ENCODE measurements around the gene SLC43A1. TPM values are rescaled to one million over a fixed set of nuclear protein-coding genes. Genes with fewer than 3 reads are reported as not detected.

The SLC43A1 gene
- total RNA-seq, 1 experiment from 2014 or later, result 30.7 TPM

GRCh38 chr11:57481915-57482781, 33.4 kb downstream of the SLC43A1 start:
- H3K27me3 ChIP-seq (ENCODE audit: control insufficient read depth, insufficient read depth, low read length), result peaks cover 46% of the 10 kb centered on the region
- DNase-seq, result peak; percentile 69
- H3K4me3 ChIP-seq (ENCODE audit: insufficient read depth, low read depth, low read length), result peak overlapping the region; percentile 61

GRCh38 chr11:57481315-57481714, 34.2 kb downstream of the SLC43A1 start:
- peaks cover 4% of the 10 kb centered on the region for H3K36me3 ChIP-seq (replicated peaks; ENCODE audit: control insufficient read depth, insufficient read depth, low read length)
- no peak for DNase-seq
- H3K27me3 ChIP-seq (ENCODE audit: control insufficient read depth, insufficient read depth, low read length), result peaks cover 54% of the 10 kb centered on the region
- no peak overlapping the region for H3K4me3 ChIP-seq (ENCODE audit: insufficient read depth, low read depth, low read length)

More at GRCh38 chr11:57481915-57482781, 33.4 kb downstream of the SLC43A1 start:
- peaks cover 4% of the 10 kb centered on the region for H3K36me3 ChIP-seq (replicated peaks; ENCODE audit: control insufficient read depth, insufficient read depth, low read length)

GRCh38 chr11:57480409-57481137, 34.9 kb downstream of the SLC43A1 start:
- H3K4me3 ChIP-seq (ENCODE audit: insufficient read depth, low read depth, low read length), result no peak overlapping the region
- peaks cover 62% of the 10 kb centered on the region for H3K27me3 ChIP-seq (ENCODE audit: control insufficient read depth, insufficient read depth, low read length)
- peak; percentile 90 for DNase-seq
- H3K36me3 ChIP-seq (replicated peaks; ENCODE audit: control insufficient read depth, insufficient read depth, low read length), result peaks cover 4% of the 10 kb centered on the region

GRCh38 chr11:57479911-57480310, 35.6 kb downstream of the SLC43A1 start:
- Histone ChIP-seq H3K4me3 (ENCODE audit: insufficient read depth, low read depth, low read length) (no peak overlapping the region), H3K36me3 (replicated peaks; ENCODE audit: control insufficient read depth, insufficient read depth, low read length) (0 out of 2 replicates have a peak, but pooled peaks cover under 1% of the 10 kb centered on the region), H3K27me3 (ENCODE audit: control insufficient read depth, insufficient read depth, low read length) (peaks cover 68% of the 10 kb centered on the region)
- peak; percentile 64 for DNase-seq

GRCh38 chr11:57479021-57479663, 36.4 kb downstream of the SLC43A1 start:
- H3K4me3 ChIP-seq (ENCODE audit: insufficient read depth, low read depth, low read length), result no peak overlapping the region
- H3K27me3 ChIP-seq (ENCODE audit: control insufficient read depth, insufficient read depth, low read length), result peaks cover 76% of the 10 kb centered on the region
- DNase-seq, result peak; percentile 37
- no peaks in the 10 kb centered on the region for H3K36me3 ChIP-seq (replicated peaks; ENCODE audit: control insufficient read depth, insufficient read depth, low read length)

GRCh38 chr11:57477507-57478189, 37.9 kb downstream of the SLC43A1 start:
- Histone ChIP-seq H3K4me3 (ENCODE audit: insufficient read depth, low read depth, low read length) (no peak overlapping the region), H3K36me3 (replicated peaks; ENCODE audit: control insufficient read depth, insufficient read depth, low read length) (no peaks in the 10 kb centered on the region), H3K27me3 (ENCODE audit: control insufficient read depth, insufficient read depth, low read length) (peaks cover 72% of the 10 kb centered on the region)
- DNase-seq, result peak; percentile 67

GRCh38 chr11:57476757-57477506, 38.6 kb downstream of the SLC43A1 start:
- no peaks in the 10 kb centered on the region for H3K36me3 ChIP-seq (replicated peaks; ENCODE audit: control insufficient read depth, insufficient read depth, low read length)
- DNase-seq, result peak; percentile 90
- H3K27me3 ChIP-seq (ENCODE audit: control insufficient read depth, insufficient read depth, low read length), result peaks cover 64% of the 10 kb centered on the region
- peak overlapping the region; percentile 46 for H3K4me3 ChIP-seq (ENCODE audit: insufficient read depth, low read depth, low read length)

- DNase-seq, result peak; percentile 87
- peak overlapping the region; percentile 46 for H3K4me3 ChIP-seq (ENCODE audit: insufficient read depth, low read depth, low read length)
- peaks cover 58% of the 10 kb centered on the region for H3K27me3 ChIP-seq (ENCODE audit: control insufficient read depth, insufficient read depth, low read length)
Observed at GRCh38 chr11:57476047-57476756, 39.3 kb downstream of the SLC43A1 start.

GRCh38 chr11:57475671-57476046, 39.8 kb downstream of the SLC43A1 start:
- Histone ChIP-seq H3K4me3 (ENCODE audit: insufficient read depth, low read depth, low read length) (no peak overlapping the region; the same call in 1 of the 2 replicates), H3K27me3 (ENCODE audit: control insufficient read depth, insufficient read depth, low read length) (peaks cover 52% of the 10 kb centered on the region), H3K36me3 (replicated peaks; ENCODE audit: control insufficient read depth, insufficient read depth, low read length) (no peaks in the 10 kb centered on the region)
- DNase-seq, result peak; percentile 65

More at GRCh38 chr11:57476047-57476756, 39.3 kb downstream of the SLC43A1 start:
- H3K36me3 ChIP-seq (replicated peaks; ENCODE audit: control insufficient read depth, insufficient read depth, low read length), result no peaks in the 10 kb centered on the region

GRCh38 chr11:57475191-57475590, 40.3 kb downstream of the SLC43A1 start:
- no peak for DNase-seq
- H3K36me3 ChIP-seq (replicated peaks; ENCODE audit: control insufficient read depth, insufficient read depth, low read length), result no peaks in the 10 kb centered on the region
- no peak overlapping the region for H3K4me3 ChIP-seq (ENCODE audit: insufficient read depth, low read depth, low read length)
- H3K27me3 ChIP-seq (ENCODE audit: control insufficient read depth, insufficient read depth, low read length), result peaks cover 52% of the 10 kb centered on the region

- peak; percentile 76 for DNase-seq
- Histone ChIP-seq H3K4me3 (ENCODE audit: insufficient read depth, low read depth, low read length) (no peak overlapping the region), H3K27me3 (ENCODE audit: control insufficient read depth, insufficient read depth, low read length) (peaks cover 52% of the 10 kb centered on the region), H3K36me3 (replicated peaks; ENCODE audit: control insufficient read depth, insufficient read depth, low read length) (no peaks in the 10 kb centered on the region)
Observed at GRCh38 chr11:57474803-57475115, 40.7 kb downstream of the SLC43A1 start.

- Histone ChIP-seq H3K27me3 (ENCODE audit: control insufficient read depth, insufficient read depth, low read length) (peaks cover 49% of the 10 kb centered on the region), H3K4me3 (ENCODE audit: insufficient read depth, low read depth, low read length) (no peak overlapping the region)
- peak; percentile 69 for DNase-seq
Observed at GRCh38 chr11:57474017-57474802, 41.3 kb downstream of the SLC43A1 start.

More at GRCh38 chr11:57474017-57474802, 41.3 kb downstream of the SLC43A1 start:
- H3K36me3 ChIP-seq (replicated peaks; ENCODE audit: control insufficient read depth, insufficient read depth, low read length), result no peaks in the 10 kb centered on the region

Data from H7 (cell line).